Thyroid gland (tissue), 4 donors: Measurements from ENCODE around the gene CCDC196.

ENCODE experiments used
- CTCF ChIP-seq, 6 experiments: fragments of 200-600 bp in 3 of 6; fragments of 450-650 bp in 3 of 6; sonication (generic) in 3 of 6; IDR thresholded peaks; one replicate each; pipeline ENCODE4 v1.5.1; 2016 to 2019; ENCODE audit warnings: antibody characterized with exemption in 6 of 6, mild to moderate bottlenecking in 2 of 6, inconsistent platforms in 1 of 6, moderate library complexity in 1 of 6
- POLR2A ChIP-seq, 2 donors: fragments of 450-650 bp; IDR thresholded peaks; one replicate each; pipeline ENCODE4 v1.6.1; 2017; ENCODE audit warnings: antibody characterized with exemption in 2 of 2, mild to moderate bottlenecking in 2 of 2, moderate library complexity in 1 of 2

DNA sequence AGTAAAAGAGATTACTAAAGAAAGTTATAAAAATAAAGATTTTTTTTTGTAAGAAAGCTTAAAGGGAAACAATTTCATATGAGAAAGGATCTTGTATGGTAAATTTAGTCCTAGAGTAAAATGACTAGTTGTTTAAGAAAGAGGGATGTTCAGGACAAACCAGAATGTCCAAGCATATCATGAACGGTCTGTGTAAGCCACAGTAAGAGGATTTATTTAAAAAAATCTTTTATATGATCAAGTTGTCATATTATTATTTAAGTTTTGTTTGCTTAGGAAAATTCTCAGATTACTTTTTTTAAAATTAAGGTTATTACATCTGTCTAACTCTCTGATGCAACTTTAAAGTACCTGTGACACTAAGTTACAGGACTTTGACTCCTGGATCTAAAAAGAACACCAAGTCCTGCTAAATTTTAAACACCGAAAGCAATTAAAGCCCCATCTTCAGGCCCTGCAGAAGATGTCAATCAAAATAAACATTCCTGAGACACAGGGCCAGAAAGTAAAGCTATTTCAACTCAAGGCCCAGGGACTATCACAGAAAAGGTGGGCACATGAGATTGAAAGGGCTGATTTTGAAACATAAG, 17.3 kb upstream of the CCDC196 start:
- TF ChIP-seq CTCF (IDR thresholded peaks at IDR 0.05) = no peak
- no peak for TF ChIP-seq POLR2A (IDR thresholded peaks at IDR 0.05)
